Trophoblast cell (in vitro differentiated cells and primary cell): ENCODE measurements around the gene GRID1.
"Not testable (repeated sequence)": the region's sequence is repeated elsewhere in the genome, so short reads cannot be mapped to it uniquely, and the experiment has no call there.

Experiments
- DNase-seq, 2 donors: peaks; one replicate each; pipeline ENCODE4 v3.0.0-alpha.2; 2016
- H2AFZ ChIP-seq: 2 replicates; pipeline ENCODE4 v1.6.1; 2013; ENCODE audit warnings: low read length, moderate library complexity, mild to moderate bottlenecking; ENCODE audit not compliant: insufficient read depth, poor library complexity
- H2AK5ac ChIP-seq: 2 replicates; pipeline ENCODE4 v1.6.1; 2013; ENCODE audit warnings: mild to moderate bottlenecking, low read length
- H2BK120ac ChIP-seq: 2 replicates; pipeline ENCODE4 v1.6.1; 2013; ENCODE audit warnings: low read length, mild to moderate bottlenecking, moderate library complexity; ENCODE audit not compliant: insufficient read depth, poor library complexity
- H2BK12ac ChIP-seq: 2 replicates; pipeline ENCODE4 v1.6.1; 2013; ENCODE audit warnings: mild to moderate bottlenecking, low read length, moderate library complexity
- H2BK5ac ChIP-seq: 2 replicates; pipeline ENCODE4 v1.6.1; 2013; ENCODE audit warnings: low read length, low read depth, moderate library complexity, mild to moderate bottlenecking; ENCODE audit not compliant: poor library complexity
- H3K14ac ChIP-seq: 2 replicates; pipeline ENCODE4 v1.6.1; 2013; ENCODE audit warnings: mild to moderate bottlenecking, low read length
- H3K18ac ChIP-seq: 2 replicates; pipeline ENCODE4 v1.6.1; 2013; ENCODE audit warnings: mild to moderate bottlenecking, low read length
- H3K23ac ChIP-seq: 2 replicates; pipeline ENCODE4 v1.6.1; 2013; ENCODE audit warnings: low read length
- H3K27ac ChIP-seq: 2 replicates; pipeline ENCODE4 v1.5.1; 2013; ENCODE audit warnings: low read depth, mild to moderate bottlenecking, inconsistent platforms, low read length, moderate library complexity
- H3K27me3 ChIP-seq: 2 replicates; pipeline ENCODE4 v1.6.1; 2013; ENCODE audit warnings: inconsistent platforms, mild to moderate bottlenecking, low read length, moderate library complexity; ENCODE audit not compliant: insufficient read depth
- H3K36me3 ChIP-seq, 2 experiments: 1 replicate in 1 of 2; 2 replicates in 1 of 2; pipeline ENCODE4 v1.6.1; 2013; ENCODE audit warnings: low read length in 2 of 2, mild to moderate bottlenecking in 2 of 2, moderate library complexity in 1 of 2; ENCODE audit not compliant: insufficient read depth in 2 of 2, control insufficient read depth in 1 of 2
- H3K4ac ChIP-seq: 2 replicates; pipeline ENCODE4 v1.6.1; 2013; ENCODE audit warnings: low read depth, mild to moderate bottlenecking, low read length, moderate library complexity
- H3K4me1 ChIP-seq, 2 experiments: 1 replicate in 1 of 2; 2 replicates in 1 of 2; pipeline ENCODE4 v1.6.1; 2013; ENCODE audit warnings: low read length in 2 of 2, mild to moderate bottlenecking in 2 of 2, moderate library complexity in 1 of 2; ENCODE audit not compliant: insufficient read depth in 2 of 2, control insufficient read depth in 1 of 2
- H3K4me2 ChIP-seq: 2 replicates; pipeline ENCODE4 v1.6.1; 2013; ENCODE audit warnings: inconsistent platforms, mild to moderate bottlenecking, low read length, moderate library complexity
- H3K4me3 ChIP-seq: 2 replicates; pipeline ENCODE4 v1.5.1; 2013; ENCODE audit warnings: mild to moderate bottlenecking, low read depth, low read length, inconsistent platforms
- H3K79me1 ChIP-seq: one replicate; pipeline ENCODE4 v1.6.1; 2013; ENCODE audit warnings: low read length
- H3K79me2 ChIP-seq: 2 replicates; pipeline ENCODE4 v1.6.1; 2013; ENCODE audit warnings: low read length, mild to moderate bottlenecking; ENCODE audit not compliant: control insufficient read depth, insufficient read depth, poor library complexity
- H3K9ac ChIP-seq: 2 replicates; pipeline ENCODE4 v1.6.1; 2013; ENCODE audit warnings: mild to moderate bottlenecking, low read length
- H3K9me3 ChIP-seq: 2 replicates; pipeline ENCODE4 v1.6.1; 2013; ENCODE audit warnings: low read depth, mild to moderate bottlenecking, control low read depth, inconsistent platforms, low read length; ENCODE audit not compliant: insufficient read depth
- H4K12ac ChIP-seq: 2 replicates; pipeline ENCODE4 v1.6.1; 2013; ENCODE audit warnings: low read depth, mild to moderate bottlenecking, low read length, moderate library complexity
- H4K8ac ChIP-seq: 2 replicates; pipeline ENCODE4 v1.6.1; 2013; ENCODE audit warnings: low read depth, mild to moderate bottlenecking, low read length, moderate library complexity
- H4K91ac ChIP-seq: one replicate; pipeline ENCODE4 v1.6.1; 2013; ENCODE audit warnings: low read depth, mild to moderate bottlenecking, low read length, moderate library complexity
- WGBS: extraction: QIAGEN DNeasy Blood & Tissue Kit; methylation state at CpG from one replicate; pipeline ENCODE4 v1.1.7; 2013; ENCODE audit warnings: missing lambda C conversion rate; ENCODE audit not compliant: insufficient read length, insufficient coverage; ENCODE audit errors: extremely low coverage; 5-methylcytosine and 5-hydroxymethylcytosine counted together

Gene GRID1

GRCh38 chr10:86099542-86100334, 266.9 kb downstream of the GRID1 start:
- H2AK5ac ChIP-seq, result no peak overlapping the region
- no peak overlapping the region for H2AFZ ChIP-seq
- no peak overlapping the region for H3K27ac ChIP-seq
- H4K91ac ChIP-seq, result no peak overlapping the region
- H3K4me1 ChIP-seq, result no peaks in the 10 kb centered on the region
- no peak overlapping the region for H4K8ac ChIP-seq
- H3K4ac ChIP-seq, result no peak overlapping the region
- H3K4me3 ChIP-seq, result no peak overlapping the region
- H2BK5ac ChIP-seq, result no peak overlapping the region
- H3K27me3 ChIP-seq, result no peaks in the 10 kb centered on the region
- H3K9ac ChIP-seq, result no peak overlapping the region
- H3K4me2 ChIP-seq, result no peak overlapping the region
- no peak overlapping the region for H3K14ac ChIP-seq
- no peak overlapping the region for H3K23ac ChIP-seq
- no peak overlapping the region for H3K18ac ChIP-seq
- no peak overlapping the region for H2BK120ac ChIP-seq
- no peaks in the 10 kb centered on the region for H3K36me3 ChIP-seq
- H2BK12ac ChIP-seq, result no peak overlapping the region
- H3K79me2 ChIP-seq, result no peaks in the 10 kb centered on the region
- no peaks in the 10 kb centered on the region for H3K9me3 ChIP-seq
- peak; percentile 83 to 92 for DNase-seq
- WGBS, result no CpG with 5 or more reads among the region's 3 CpGs
- H4K12ac ChIP-seq, result no peak overlapping the region
- no peaks in the 10 kb centered on the region for H3K79me1 ChIP-seq

GRCh38 chr10:86098187-86098881, 268.3 kb downstream of the GRID1 start:
- H3K36me3 ChIP-seq, result no peaks in the 10 kb centered on the region
- H2BK120ac ChIP-seq, result no peak overlapping the region
- H3K4me2 ChIP-seq, result no peak overlapping the region
- no peaks in the 10 kb centered on the region for H3K4me1 ChIP-seq
- no peak overlapping the region for H3K18ac ChIP-seq
- H3K4ac ChIP-seq, result no peak overlapping the region
- no peaks in the 10 kb centered on the region for H3K9me3 ChIP-seq
- H3K27ac ChIP-seq, result no peak overlapping the region
- no peak overlapping the region for H2AFZ ChIP-seq
- no peaks in the 10 kb centered on the region for H3K79me1 ChIP-seq
- H4K8ac ChIP-seq, result no peak overlapping the region
- H4K91ac ChIP-seq, result no peak overlapping the region
- H3K79me2 ChIP-seq, result no peaks in the 10 kb centered on the region
- H2BK5ac ChIP-seq, result no peak overlapping the region
- H2BK12ac ChIP-seq, result no peak overlapping the region
- no peaks in the 10 kb centered on the region for H3K27me3 ChIP-seq
- H3K23ac ChIP-seq, result no peak overlapping the region
- no CpG with 5 or more reads among the region's 5 CpGs for WGBS
- DNase-seq, result no peak
- no peak overlapping the region for H3K14ac ChIP-seq
- H4K12ac ChIP-seq, result no peak overlapping the region
- no peak overlapping the region for H3K9ac ChIP-seq
- no peak overlapping the region for H2AK5ac ChIP-seq
- no peak overlapping the region for H3K4me3 ChIP-seq

GRCh38 chr10:86095061-86095460, 271.5 kb downstream of the GRID1 start:
- H3K36me3 ChIP-seq, H3K79me1 ChIP-seq, H2BK120ac ChIP-seq, H2BK5ac ChIP-seq, H3K79me2 ChIP-seq, H3K4me2 ChIP-seq, H3K9ac ChIP-seq, H3K9me3 ChIP-seq, H4K12ac ChIP-seq, H2AFZ ChIP-seq, H2BK12ac ChIP-seq, H3K4ac ChIP-seq, H2AK5ac ChIP-seq, H4K8ac ChIP-seq, H3K4me1 ChIP-seq, DNase-seq, H3K18ac ChIP-seq, H3K27me3 ChIP-seq, H3K14ac ChIP-seq, H3K4me3 ChIP-seq, H3K27ac ChIP-seq, H3K23ac ChIP-seq, H4K91ac ChIP-seq: not testable (repeated sequence)
- no CpG with 5 or more reads among the region's 1 CpG for WGBS

DNA sequence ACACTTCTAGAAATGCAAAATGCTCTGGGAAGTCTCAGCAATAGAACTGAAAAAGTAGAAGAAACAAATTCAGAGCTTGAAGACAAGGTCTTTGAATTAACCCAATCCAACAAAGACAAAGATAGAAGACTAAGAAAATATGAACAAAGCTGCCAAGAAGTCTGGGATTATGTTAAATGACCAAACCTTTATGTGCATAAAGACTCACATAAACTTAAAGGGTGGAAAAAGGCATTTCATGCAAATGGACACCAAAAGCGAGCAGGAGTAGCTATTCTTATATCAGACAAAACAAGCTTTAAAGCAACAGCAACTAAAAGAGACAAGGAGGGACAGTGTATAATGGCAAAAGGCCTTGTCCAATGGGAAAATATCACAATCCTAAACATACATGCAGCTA, 274.3 kb downstream of the GRID1 start:
- not testable (repeated sequence) for H2BK120ac ChIP-seq, H3K23ac ChIP-seq, H3K14ac ChIP-seq, H3K27ac ChIP-seq, H4K91ac ChIP-seq, H3K79me1 ChIP-seq, H3K4me1 ChIP-seq, H3K18ac ChIP-seq, H3K9ac ChIP-seq, H3K4ac ChIP-seq, DNase-seq, H3K9me3 ChIP-seq, H3K36me3 ChIP-seq, H4K8ac ChIP-seq, H3K4me3 ChIP-seq, H2BK5ac ChIP-seq, H2BK12ac ChIP-seq, H4K12ac ChIP-seq, H2AK5ac ChIP-seq, H2AFZ ChIP-seq, H3K27me3 ChIP-seq, H3K4me2 ChIP-seq, H3K79me2 ChIP-seq
- WGBS, result no CpG with 5 or more reads among the region's 1 CpG
